ENCODE results near the gene MAPK11. TPM values are rescaled to one million over a fixed set of nuclear protein-coding genes. Genes with fewer than 3 reads are reported as not detected.

The MAPK11 gene
- total RNA-seq, 4 donors from 2014 or later = 1.6 to 6.4 (median 2.7) TPM

GRCh38 chr22:50313600-50313999 lies 43.4 kb upstream of the MAPK11 start:
- intact Hi-C loops (cut with DNase I; ENCODE audit: low total_unique reads) (no loop called here), in situ Hi-C loops (cut with MboI; ENCODE audit: low pct_ligation_motif_present in 1 of 4, low pct_unique_long_range_greater_than_20kb in 1 of 4, low sequenced_read_pairs in 3 of 4) (no loop called here)
- H3K27me3 ChIP-seq = no peaks in the 10 kb centered on the region
- H3K9me3 ChIP-seq = no peaks in the 10 kb centered on the region
- H3K27ac ChIP-seq = peak overlapping the region in 3 of 4 donors; percentile 57 to 69 (median 65)
- H3K4me3 ChIP-seq = peak overlapping the region in 1 of 4 donors; percentile 24
- TF ChIP-seq POLR2A (IDR thresholded peaks at IDR 0.05) = no peak
- TF ChIP-seq EP300 (IDR thresholded peaks at IDR 0.05; ENCODE audit: low read depth) = no peak
- TF ChIP-seq CTCF (IDR thresholded peaks at IDR 0.05) = no peak
- TF ChIP-seq POLR2AphosphoS5 (IDR thresholded peaks at IDR 0.05) = no peak
- 93% methylated on average over 12 of the region's 17 CpGs; no CpG with 5 or more reads in 1 of the 2 donors for WGBS, 2 donors (ENCODE audit: low coverage in 1 of 2)
- DNase-seq = no peak
- no peaks in the 10 kb centered on the region for H3K36me3 ChIP-seq
- H3K4me1 ChIP-seq = peaks cover 6 to 23% (median 18%) of the 10 kb centered on the region in 4 donors

GRCh38 chr22:50313021-50313420 lies 42.8 kb upstream of the MAPK11 start:
- 86% methylated on average over 7 of the region's 7 CpGs; no CpG with 5 or more reads in 1 of the 2 donors for WGBS, 2 donors (ENCODE audit: low coverage in 1 of 2)
- no peak overlapping the region for H3K4me3 ChIP-seq
- no peak overlapping the region for H3K27ac ChIP-seq
- H3K4me1 ChIP-seq = peaks cover 7 to 28% (median 24%) of the 10 kb centered on the region in 4 donors
- TF ChIP-seq CTCF (IDR thresholded peaks at IDR 0.05) = no peak
- TF ChIP-seq EP300 (IDR thresholded peaks at IDR 0.05; ENCODE audit: low read depth) = no peak
- TF ChIP-seq POLR2AphosphoS5 (IDR thresholded peaks at IDR 0.05) = no peak
- no peak for TF ChIP-seq POLR2A (IDR thresholded peaks at IDR 0.05)
- intact Hi-C loops (cut with DNase I; ENCODE audit: low total_unique reads) = no loop called here
- no peaks in the 10 kb centered on the region for H3K27me3 ChIP-seq
- no peak for DNase-seq
- in situ Hi-C loops (cut with MboI; ENCODE audit: low pct_ligation_motif_present in 1 of 4, low pct_unique_long_range_greater_than_20kb in 1 of 4, low sequenced_read_pairs in 3 of 4) = no loop called here
- no peaks in the 10 kb centered on the region for H3K36me3 ChIP-seq
- no peaks in the 10 kb centered on the region for H3K9me3 ChIP-seq

GRCh38 chr22:50312371-50312770 lies 42.2 kb upstream of the MAPK11 start:
- Histone ChIP-seq H3K27me3 (no peaks in the 10 kb centered on the region), H3K4me1 (peaks cover 9 to 32% (median 27%) of the 10 kb centered on the region in 4 donors), H3K4me3 (no peak overlapping the region), H3K27ac (no peak overlapping the region), H3K9me3 (no peaks in the 10 kb centered on the region), H3K36me3 (no peaks in the 10 kb centered on the region)
- WGBS, 2 donors (ENCODE audit: low coverage in 1 of 2) = 96% methylated on average over 5 of the region's 12 CpGs; no CpG with 5 or more reads in 1 of the 2 donors
- intact Hi-C loops (cut with DNase I; ENCODE audit: low total_unique reads) = no loop called here
- in situ Hi-C loops (cut with MboI; ENCODE audit: low pct_ligation_motif_present in 1 of 4, low pct_unique_long_range_greater_than_20kb in 1 of 4, low sequenced_read_pairs in 3 of 4) = no loop called here
- no peak for DNase-seq
- TF ChIP-seq CTCF (IDR thresholded peaks at IDR 0.05) (no peak), EP300 (IDR thresholded peaks at IDR 0.05; ENCODE audit: low read depth) (no peak), POLR2A (IDR thresholded peaks at IDR 0.05) (no peak), POLR2AphosphoS5 (IDR thresholded peaks at IDR 0.05) (no peak)

- no peaks in the 10 kb centered on the region for H3K27me3 ChIP-seq
- in situ Hi-C loops (cut with MboI; ENCODE audit: low pct_ligation_motif_present in 1 of 4, low pct_unique_long_range_greater_than_20kb in 1 of 4, low sequenced_read_pairs in 3 of 4) (no loop called here), intact Hi-C loops (cut with DNase I; ENCODE audit: low total_unique reads) (no loop called here)
- TF ChIP-seq POLR2AphosphoS5 (IDR thresholded peaks at IDR 0.05) = no peak
- no peak for TF ChIP-seq POLR2A (IDR thresholded peaks at IDR 0.05)
- no peak for TF ChIP-seq EP300 (IDR thresholded peaks at IDR 0.05; ENCODE audit: low read depth)
- no peak for TF ChIP-seq CTCF (IDR thresholded peaks at IDR 0.05)
- no peaks in the 10 kb centered on the region for H3K9me3 ChIP-seq
- H3K4me1 ChIP-seq = peaks cover 9 to 33% (median 27%) of the 10 kb centered on the region in 4 donors
- no peak overlapping the region for H3K4me3 ChIP-seq
- H3K36me3 ChIP-seq = no peaks in the 10 kb centered on the region
- DNase-seq = no peak
- 91% methylated on average over 23 of the region's 23 CpGs; no CpG with 5 or more reads in 1 of the 2 donors for WGBS, 2 donors (ENCODE audit: low coverage in 1 of 2)
- no peak overlapping the region for H3K27ac ChIP-seq
Measured at GRCh38 chr22:50311606-50312351, 41.6 kb upstream of the MAPK11 start.

Measured in transverse colon (tissue), 4 donors.